SK-N-SH (cell line): Measurements from ENCODE around the gene VWA5B1. TPM values are rescaled to one million over a fixed set of nuclear protein-coding genes. Genes with fewer than 3 reads are reported as not detected.

Source experiments
- CTCF ChIA-PET: fragments of 300-600, 350-600 bp; formaldehyde crosslinking; extraction: SDS; loops from one replicate; lab custom pipeline; 2021; lab: Yijun Ruan, JAX
- POLR2A ChIA-PET: fragments of 350-600 bp; sonication (Branson Sonifier 250); formaldehyde crosslinking; extraction: SDS; loops from one replicate; lab custom pipeline; 2020; ENCODE audit warnings: antibody characterized with exemption, inconsistent platforms; lab: Yijun Ruan, JAX
- DNase-seq: peaks from one replicate; pipeline ENCODE4 v3.0.0; 2012
- H2AFZ ChIP-seq: fragments of 200-600 bp; sonication (generic); 2 replicates; pipeline ENCODE4 v1.8.1; 2016; ENCODE audit warnings: antibody characterized with exemption, mild to moderate bottlenecking, low read depth
- H3F3A ChIP-seq: fragments of 200-600 bp; sonication (generic); replicated peaks from 2 replicates; pipeline ENCODE3; 2016; ENCODE audit warnings: antibody characterized with exemption, mild to moderate bottlenecking; ENCODE audit not compliant: insufficient read depth
- H3K27ac ChIP-seq, 2 experiments: fragments of 200-500 bp in 1 of 2; fragments of 200-600 bp in 1 of 2; sonication (Bioruptor generic) in 1 of 2; sonication (generic), shearing (Covaris generic) in 1 of 2; 2 replicates each; pipeline versions ENCODE4 v1.5.1 to v1.6.1; 2014 to 2016; ENCODE audit warnings: low read depth in 2 of 2, inconsistent platforms in 1 of 2, low read length in 1 of 2, mild to moderate bottlenecking in 1 of 2, mixed read lengths in 1 of 2
- H3K27me3 ChIP-seq: fragments of 200-600 bp; sonication (generic), shearing (Covaris generic); 2 replicates; pipeline ENCODE4 v1.6.1; 2016; ENCODE audit warnings: mixed run types; ENCODE audit not compliant: insufficient read depth
- H3K36me3 ChIP-seq, 2 experiments: fragments of 200-500 bp in 1 of 2; fragments of 200-600 bp in 1 of 2; sonication (Bioruptor generic) in 1 of 2; sonication (generic) in 1 of 2; replicated peaks in 1 of 2; 2 replicates each; pipeline versions ENCODE3 to v1.5.1; 2014 to 2016; ENCODE audit warnings: low read length in 1 of 2, mild to moderate bottlenecking in 1 of 2; ENCODE audit not compliant: insufficient read depth in 2 of 2, control insufficient read depth in 1 of 2
- H3K4me1 ChIP-seq, 2 experiments: fragments of 200-500 bp in 1 of 2; fragments of 200-600 bp in 1 of 2; sonication (Bioruptor generic) in 1 of 2; sonication (generic), shearing (Covaris generic) in 1 of 2; 2 replicates each; pipeline versions ENCODE4 v1.5.1 to v1.6.1; 2014 to 2016; ENCODE audit warnings: low read depth in 1 of 2, low read length in 1 of 2, mixed run types in 1 of 2; ENCODE audit not compliant: insufficient read depth in 2 of 2, control insufficient read depth in 1 of 2
- H3K4me2 ChIP-seq: fragments of 200-600 bp; sonication (generic), shearing (Covaris generic); 2 replicates; pipeline ENCODE4 v1.6.1; 2017; ENCODE audit warnings: mixed run types
- H3K4me3 ChIP-seq, 2 experiments: fragments of 200-500 bp in 1 of 2; fragments of 200-600 bp in 1 of 2; sonication (Bioruptor generic) in 1 of 2; sonication (generic), shearing (Covaris generic) in 1 of 2; 2 replicates each; pipeline versions ENCODE4 v1.5.1 to v1.8.1; 2014 to 2016; ENCODE audit warnings: low read depth in 2 of 2, inconsistent platforms in 1 of 2, low read length in 1 of 2, mild to moderate bottlenecking in 1 of 2, mixed read lengths in 1 of 2, moderate library complexity in 1 of 2
- H3K79me2 ChIP-seq: fragments of 200-600 bp; sonication (generic); 2 replicates; pipeline ENCODE4 v1.8.1; 2017; ENCODE audit warnings: mild to moderate bottlenecking; ENCODE audit not compliant: insufficient read depth
- H3K9ac ChIP-seq: fragments of 200-600 bp; sonication (generic); 2 replicates; pipeline ENCODE4 v1.6.1; 2017; ENCODE audit warnings: mixed run types
- H3K9me2 ChIP-seq: fragments of 200-600 bp; sonication (generic); 2 replicates; pipeline ENCODE4 v1.6.1; 2017; ENCODE audit warnings: mixed run types
- H3K9me3 ChIP-seq: fragments of 200-600 bp; sonication (generic); 2 replicates; pipeline ENCODE4 v1.6.1; 2017; ENCODE audit warnings: mixed run types, mild to moderate bottlenecking, moderate library complexity
- H4K20me1 ChIP-seq: fragments of 200-600 bp; sonication (generic); 2 replicates; pipeline ENCODE4 v1.6.1; 2017; ENCODE audit warnings: mild to moderate bottlenecking, mixed run types; ENCODE audit not compliant: insufficient read depth
- ELF1 ChIP-seq: IDR thresholded peaks from 2 replicates; pipeline ENCODE4 v1.4.0; 2012
- EZH2phosphoT487 ChIP-seq: fragments of 200-600 bp; sonication (generic); IDR thresholded peaks from 2 replicates; pipeline ENCODE4 v1.6.1; 2017; ENCODE audit warnings: low read depth, mixed run types, mild to moderate bottlenecking, antibody characterized with exemption, moderate library complexity, borderline replicate concordance
- FOXJ3 ChIP-seq: sonication (generic); formaldehyde crosslinking; IDR thresholded peaks from 2 replicates; pipeline ENCODE4 v1.5.1; 2020; ENCODE audit warnings: mild to moderate bottlenecking, missing genetic modification reagents
- IRF3 ChIP-seq: fragments of 150-350 bp; IDR thresholded peaks from 2 replicates; pipeline ENCODE4 v1.6.1; 2016; ENCODE audit warnings: mild to moderate bottlenecking, low read depth, low read length
- MAX ChIP-seq: IDR thresholded peaks from 2 replicates; pipeline ENCODE4 v1.4.0; 2012; ENCODE audit warnings: low read depth
- MEF2A ChIP-seq: IDR thresholded peaks from 2 replicates; pipeline ENCODE4 v1.4.0; 2012; ENCODE audit warnings: low read depth, borderline replicate concordance
- NFIC ChIP-seq: IDR thresholded peaks from 2 replicates; pipeline ENCODE4 v1.4.0; 2012; ENCODE audit warnings: borderline replicate concordance
- NRF1 ChIP-seq: IDR thresholded peaks from 2 replicates; pipeline ENCODE4 v1.6.1; 2012; ENCODE audit warnings: low read depth, mild to moderate bottlenecking, low read length
- PBX3 ChIP-seq: IDR thresholded peaks from 2 replicates; pipeline ENCODE4; 2012
- RAD21 ChIP-seq: IDR thresholded peaks from 2 replicates; pipeline ENCODE4 v1.6.1; 2012; ENCODE audit warnings: mild to moderate bottlenecking, low read length
- RCOR1 ChIP-seq: fragments of 150-350 bp; IDR thresholded peaks from 2 replicates; pipeline ENCODE4 v1.6.1; 2017; ENCODE audit warnings: antibody characterized with exemption, low read length
- RFX5 ChIP-seq: IDR thresholded peaks from 2 replicates; pipeline ENCODE4 v1.6.1; 2012; ENCODE audit warnings: mild to moderate bottlenecking, improper control_type of control experiment, low read length
- SIN3A ChIP-seq: IDR thresholded peaks from 2 replicates; pipeline ENCODE4 v1.6.1; 2012; ENCODE audit warnings: low read depth, mild to moderate bottlenecking, low read length, moderate library complexity, borderline replicate concordance
- TAF1 ChIP-seq: IDR thresholded peaks from 2 replicates; pipeline ENCODE4 v1.6.1; 2012; ENCODE audit warnings: low read depth, mild to moderate bottlenecking, low read length, moderate library complexity, borderline replicate concordance
- USF1 ChIP-seq: IDR thresholded peaks from 2 replicates; pipeline ENCODE4 v1.4.0; 2012; ENCODE audit warnings: low read depth, borderline replicate concordance
- WGBS: methylation state at CpG from one replicate; pipeline ENCODE4 v1.1.6; 2017; ENCODE audit warnings: low lambda C conversion rate; 5-methylcytosine and 5-hydroxymethylcytosine counted together
- polyA plus RNA-seq, 3 experiments: library from polyadenylated mRNA; depleted of rRNA; stranded (reverse); fragments of >200 nt; gene quantifications; 2 replicates each; pipeline ENCODE4 v1.2.3, GENCODE V29; 2012

VWA5B1 gene
- polyA plus RNA-seq, 1 of the 3 experiments (the other 2 are of a cell fraction) = not detected

- H2AFZ ChIP-seq = no peak overlapping the region
These were observed 30.9 kb downstream of the VWA5B1 start for GRCh38 chr1:20321573-20321972.

More at GRCh38 chr1:20321573-20321972, 30.9 kb downstream of the VWA5B1 start:
- Histone ChIP-seq H3K9me3 (no peaks in the 10 kb centered on the region), H3K9me2 (no peaks in the 10 kb centered on the region), H3K9ac (no peak overlapping the region), H3K27me3 (peaks cover 5% of the 10 kb centered on the region; the same call in 1 of the 2 replicates), H3F3A (no peaks in the 10 kb centered on the region), H3K4me2 (no peak overlapping the region), H3K79me2 (no peaks in the 10 kb centered on the region), H3K27ac (no peak overlapping the region), H3K36me3 (no peaks in the 10 kb centered on the region), H4K20me1 (no peaks in the 10 kb centered on the region)
- DNase-seq = no peak
- WGBS = 42% methylated on average over 5 of the region's 5 CpGs
- CTCF ChIA-PET = interaction anchor here (1.4 to 3.5 kb wide), 2 partner anchors 9 to 40 kb away, joined by 7 to 12 read pairs; no protein-coding TSS in a partner anchor
- TF ChIP-seq USF1 = no peak
- TF ChIP-seq PBX3 = no peak
- no peak for TF ChIP-seq RCOR1
- no peak for TF ChIP-seq MAX
- no peak for TF ChIP-seq MEF2A
- TF ChIP-seq NFIC = no peak
- no peak for TF ChIP-seq ELF1
- no peak for TF ChIP-seq FOXJ3
- TF ChIP-seq NRF1 = no peak
- no peak for TF ChIP-seq EZH2phosphoT487
- no peak for TF ChIP-seq TAF1
- TF ChIP-seq RAD21 = no peak
- TF ChIP-seq IRF3 = no peak
- TF ChIP-seq RFX5 = no peak
- TF ChIP-seq SIN3A = no peak
- TF ChIP-seq, all 33 proteins: peak for 0
- Histone ChIP-seq H3K4me3 (no peak overlapping the region), H3K4me1 (peaks cover 0 to 41% of the 10 kb centered on the region in 2 experiments; a peak in 2 of 4 replicates)
- POLR2A ChIA-PET = no interaction called here
